Stimulated activated CD4-positive, alpha-beta T cell treated with anti-CD3 and anti-CD28 coated beads, Interleukin-12 subunit alpha, Interleukin-12 subunit beta, amount 100 ng/mL, for 4 hours (primary cell): ENCODE measurements around the gene PCGF6.
"Not testable (repeated sequence)": the region's sequence is repeated elsewhere in the genome, so short reads cannot be mapped to it uniquely, and the experiment has no call there.

ENCODE experiments used
- DNase-seq: peaks from one replicate; pipeline ENCODE4 v3.0.0-alpha.2; 2020

PCGF6 gene, protein sequence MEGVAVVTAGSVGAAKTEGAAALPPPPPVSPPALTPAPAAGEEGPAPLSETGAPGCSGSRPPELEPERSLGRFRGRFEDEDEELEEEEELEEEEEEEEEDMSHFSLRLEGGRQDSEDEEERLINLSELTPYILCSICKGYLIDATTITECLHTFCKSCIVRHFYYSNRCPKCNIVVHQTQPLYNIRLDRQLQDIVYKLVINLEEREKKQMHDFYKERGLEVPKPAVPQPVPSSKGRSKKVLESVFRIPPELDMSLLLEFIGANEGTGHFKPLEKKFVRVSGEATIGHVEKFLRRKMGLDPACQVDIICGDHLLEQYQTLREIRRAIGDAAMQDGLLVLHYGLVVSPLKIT

DNA sequence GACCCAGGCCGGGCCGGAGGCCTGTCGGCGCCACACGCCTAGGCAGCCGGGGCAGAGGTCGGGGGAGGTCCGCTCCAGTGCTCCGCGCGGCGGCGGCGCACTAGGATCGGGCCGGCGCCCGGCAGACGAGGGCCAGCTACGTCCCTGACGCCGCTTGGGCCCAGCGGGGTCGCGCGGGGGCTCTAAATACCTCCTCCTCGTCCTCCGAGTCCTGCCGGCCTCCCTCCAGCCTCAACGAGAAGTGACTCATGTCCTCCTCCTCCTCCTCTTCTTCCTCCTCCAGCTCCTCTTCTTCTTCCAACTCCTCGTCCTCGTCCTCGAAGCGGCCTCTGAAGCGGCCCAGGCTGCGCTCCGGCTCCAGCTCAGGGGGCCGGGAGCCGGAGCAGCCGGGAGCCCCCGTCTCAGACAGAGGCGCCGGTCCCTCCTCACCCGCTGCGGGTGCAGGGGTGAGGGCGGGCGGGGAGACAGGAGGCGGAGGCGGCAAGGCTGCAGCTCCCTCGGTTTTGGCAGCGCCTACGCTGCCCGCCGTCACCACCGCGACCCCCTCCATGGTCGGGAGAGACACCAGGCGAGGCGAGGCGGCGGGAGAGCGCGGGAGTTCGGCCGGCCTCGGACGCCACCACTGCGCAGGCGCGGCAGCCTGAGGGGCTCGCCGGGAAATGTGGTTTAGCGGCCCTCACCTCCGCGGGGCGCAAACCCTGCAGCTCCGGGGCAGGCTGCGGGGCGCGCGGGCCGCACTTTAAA is at the start of gene PCGF6:
Gene PCGF6, minus strand, starts transcription at position 624 of the 744 bp plus-strand sequence. Its CDS starts 74 bp downstream, at position 550.
- DNase-seq: peak; percentile 73

DNA sequence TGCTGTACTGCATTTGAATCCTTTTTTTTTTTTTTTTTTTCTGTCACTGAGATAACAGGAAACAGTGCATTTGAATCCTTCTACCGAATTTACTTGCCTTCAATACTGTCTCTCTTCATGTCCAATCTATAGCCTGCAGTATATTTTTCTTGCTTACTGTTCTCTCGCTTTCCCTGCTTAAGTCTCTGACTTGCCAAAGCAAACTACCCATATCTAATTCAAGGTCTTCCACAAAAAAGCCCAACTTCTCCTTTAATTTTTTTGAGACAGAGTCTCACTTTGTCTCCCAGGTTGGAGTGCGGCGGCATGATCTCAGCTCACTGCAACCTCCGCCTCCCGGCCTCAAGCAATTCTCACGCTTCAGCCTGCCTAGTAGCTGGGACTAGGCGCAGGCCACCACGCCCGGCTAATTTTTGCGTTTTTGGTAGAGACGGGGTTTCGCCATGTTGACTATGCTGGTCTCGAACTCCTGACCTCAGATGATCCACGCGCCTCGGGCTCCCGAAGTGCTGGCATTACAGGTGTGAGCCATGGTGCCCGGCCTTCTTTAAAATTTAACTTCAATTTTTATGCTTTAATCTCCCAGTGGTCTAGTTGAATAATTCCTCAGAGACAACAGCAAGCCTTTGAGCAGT is 46.4 kb upstream of the PCGF6 start:
- DNase-seq: no peak

DNA sequence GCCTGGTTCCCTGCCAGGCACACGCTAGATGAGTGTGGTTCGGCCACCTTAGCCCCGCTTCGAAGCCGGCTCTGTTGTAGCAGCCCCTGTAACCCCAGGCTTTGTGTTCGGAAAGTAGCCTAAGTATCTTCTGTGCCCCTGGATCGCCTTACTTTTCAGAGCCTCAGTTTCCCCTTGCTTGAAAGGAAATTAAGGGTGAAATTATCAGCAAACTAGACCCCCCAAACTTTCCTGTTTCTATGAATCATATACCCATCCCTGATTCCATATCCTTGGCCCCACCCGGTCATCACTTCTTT is 45.8 kb upstream of the PCGF6 start:
- no peak for DNase-seq

DNA sequence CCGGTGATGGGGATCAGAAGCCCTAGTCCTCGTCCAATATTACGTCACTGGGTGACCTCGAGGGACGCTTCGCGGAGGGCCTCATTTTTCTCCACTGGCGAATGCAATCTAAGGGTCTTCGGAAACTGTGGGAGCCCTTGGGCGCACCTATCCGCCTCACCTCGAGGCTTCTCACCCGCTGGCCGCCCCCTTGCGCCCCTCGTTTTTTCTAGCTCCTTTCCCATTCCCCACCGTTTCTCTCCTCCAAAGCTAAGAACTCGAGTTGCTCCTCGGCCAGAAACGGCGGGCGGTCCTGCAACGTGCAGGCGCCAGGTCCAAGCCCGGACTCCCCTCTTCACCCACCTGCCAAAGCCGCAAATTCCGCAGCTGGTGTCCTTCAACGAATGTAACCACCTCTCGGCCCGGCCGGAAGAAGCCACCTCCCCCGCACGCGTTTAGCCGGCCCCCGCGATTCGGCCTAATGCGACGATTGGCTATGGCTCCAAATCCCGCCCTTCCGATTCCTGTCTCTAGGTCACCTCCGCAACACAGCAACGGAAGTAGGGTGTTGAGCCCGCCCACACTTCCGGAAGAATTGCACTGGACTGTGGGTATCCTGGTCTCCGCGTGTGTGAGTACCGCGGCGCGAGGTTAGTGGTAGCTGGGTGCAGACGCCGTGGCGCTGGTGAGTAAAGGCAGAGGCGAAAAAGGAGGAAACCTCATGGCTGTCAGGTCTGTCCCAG is 45.3 kb upstream of the PCGF6 start, which contains the start of the genes ATP5MK and PDCD11:
Gene ATP5MK, minus strand, starts transcription at position 409 of the 722 bp plus-strand sequence. CDS start 4,018 bp downstream, outside the sequence.
Gene PDCD11, plus strand, starts transcription at position 560 of the 722 bp plus-strand sequence. CDS start 1,801 bp downstream, outside the sequence.
- DNase-seq: peak; percentile 92

DNA sequence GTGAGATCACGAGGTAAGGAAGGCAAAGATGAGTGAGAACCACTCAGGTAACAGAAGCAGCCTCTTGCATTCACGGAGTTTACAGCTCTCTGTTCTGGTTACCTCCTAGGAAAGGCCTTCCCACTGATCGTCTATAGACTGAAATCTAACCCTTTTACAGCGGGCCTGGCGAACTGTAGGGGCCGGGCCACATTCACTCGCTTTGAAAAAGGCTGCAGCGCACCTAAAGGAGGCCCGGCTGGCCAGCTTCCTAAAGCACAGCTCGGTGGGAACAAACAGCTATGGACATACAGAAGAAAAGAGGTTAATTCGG is 44.8 kb upstream of the PCGF6 start:
- no peak for DNase-seq

DNA sequence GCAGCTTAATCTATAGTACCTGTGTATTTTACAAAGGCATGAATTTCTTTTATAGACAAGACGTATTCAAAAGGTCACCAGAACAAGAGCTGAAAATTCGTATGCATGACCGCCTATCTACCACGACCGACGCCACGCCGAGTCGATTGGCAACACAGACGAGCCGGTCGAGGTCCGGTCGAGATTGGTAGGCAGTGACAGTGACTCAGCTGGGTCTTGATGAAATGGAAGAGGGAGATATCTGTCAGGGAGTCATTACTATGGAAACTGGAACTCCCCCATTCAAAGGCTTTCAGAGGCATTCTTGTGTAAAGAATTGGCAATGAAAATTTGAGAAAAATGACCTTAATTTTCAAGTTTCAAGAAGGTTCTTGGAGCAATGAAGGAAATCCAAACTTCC is 43.2 kb upstream of the PCGF6 start:
- no peak for DNase-seq

DNA sequence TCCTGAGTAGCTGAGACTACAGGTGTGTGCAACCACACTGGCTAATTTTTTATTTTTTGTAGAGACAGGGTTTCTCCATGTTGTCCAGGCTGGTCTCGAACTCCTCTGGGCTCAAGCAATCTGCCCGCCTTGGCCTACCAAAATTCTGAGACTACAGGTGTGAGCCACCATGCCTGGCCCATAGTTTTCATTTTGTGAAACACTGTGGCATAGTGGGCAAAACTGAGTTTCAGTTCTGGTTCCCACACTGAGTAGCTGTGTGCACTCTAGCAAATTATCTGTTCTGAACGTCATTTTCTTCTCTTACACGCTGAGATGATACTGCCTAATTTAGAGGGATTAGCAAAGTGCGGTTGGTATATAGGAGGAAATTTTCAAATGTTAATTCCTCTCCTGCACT is 31.8 kb upstream of the PCGF6 start:
- DNase-seq: no peak

DNA sequence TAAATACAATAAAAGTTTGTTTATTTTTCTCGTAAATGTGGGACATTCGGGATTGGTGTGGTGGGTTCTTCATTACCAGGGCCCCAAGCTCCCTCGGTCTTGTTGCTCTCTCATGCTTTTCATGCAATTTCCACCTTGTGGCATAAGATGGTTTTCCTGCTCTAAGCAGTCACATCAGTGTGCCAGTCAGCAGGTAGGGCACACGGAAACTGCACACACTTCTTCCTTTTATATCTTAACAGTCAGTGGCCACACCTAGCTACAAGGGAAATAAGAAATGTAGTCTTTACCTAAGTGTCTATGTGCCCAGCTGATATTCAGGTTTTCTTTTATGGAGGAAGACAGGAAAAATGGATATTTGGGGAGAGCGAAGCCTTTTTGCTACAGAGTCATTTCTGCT is 23.3 kb upstream of the PCGF6 start:
- DNase-seq: no peak

DNA sequence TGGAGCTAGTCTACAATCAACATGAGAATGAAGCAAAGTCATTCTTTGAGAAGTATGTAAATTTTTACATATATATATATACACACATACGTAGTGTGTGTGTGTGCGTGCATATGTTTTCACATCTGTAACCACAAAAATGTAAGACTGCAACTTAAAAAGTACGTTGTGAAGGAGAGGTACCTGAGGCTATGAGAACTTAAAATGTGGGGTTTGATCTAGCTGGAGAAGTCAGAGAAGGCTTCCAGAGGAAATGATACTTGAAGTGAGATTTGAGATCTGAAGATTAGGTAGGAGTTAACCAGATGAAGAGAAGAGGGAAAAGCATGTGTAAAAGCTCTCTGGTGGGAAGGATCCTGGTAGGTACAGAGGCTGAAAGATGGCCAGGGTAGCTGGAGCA is 22.6 kb upstream of the PCGF6 start:
- no peak for DNase-seq

DNA sequence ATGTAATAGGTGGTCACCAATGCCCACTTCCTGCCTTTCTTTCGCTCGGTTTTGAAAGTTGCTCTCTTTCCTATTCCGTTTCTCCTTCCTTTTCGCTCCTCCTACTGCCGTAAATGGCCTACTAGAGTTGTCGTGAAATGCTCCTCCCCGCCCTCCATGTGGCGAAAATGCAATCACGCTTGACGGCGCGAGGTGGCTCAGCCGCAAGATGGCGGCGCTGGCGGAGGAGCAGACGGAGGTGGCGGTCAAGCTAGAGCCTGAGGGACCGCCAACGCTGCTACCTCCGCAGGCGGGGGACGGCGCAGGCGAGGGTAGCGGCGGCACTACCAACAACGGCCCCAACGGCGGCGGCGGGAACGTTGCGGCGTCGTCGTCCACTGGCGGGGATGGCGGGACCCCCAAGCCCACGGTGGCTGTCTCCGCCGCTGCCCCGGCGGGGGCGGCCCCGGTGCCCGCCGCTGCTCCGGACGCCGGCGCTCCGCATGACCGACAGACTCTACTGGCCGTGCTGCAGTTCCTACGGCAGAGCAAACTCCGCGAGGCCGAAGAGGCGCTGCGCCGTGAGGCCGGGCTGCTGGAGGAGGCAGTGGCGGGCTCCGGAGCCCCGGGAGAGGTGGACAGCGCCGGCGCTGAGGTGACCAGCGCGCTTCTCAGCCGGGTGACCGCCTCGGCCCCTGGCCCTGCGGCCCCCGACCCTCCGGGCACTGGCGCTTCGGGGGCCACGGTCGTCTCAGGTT is 17.0 kb upstream of the PCGF6 start, which contains the start of gene TAF5:
Gene TAF5, plus strand, starts transcription at position 195 of the 737 bp plus-strand sequence. Its CDS starts 14 bp downstream, at position 209.
- DNase-seq: peak; percentile 81

DNA sequence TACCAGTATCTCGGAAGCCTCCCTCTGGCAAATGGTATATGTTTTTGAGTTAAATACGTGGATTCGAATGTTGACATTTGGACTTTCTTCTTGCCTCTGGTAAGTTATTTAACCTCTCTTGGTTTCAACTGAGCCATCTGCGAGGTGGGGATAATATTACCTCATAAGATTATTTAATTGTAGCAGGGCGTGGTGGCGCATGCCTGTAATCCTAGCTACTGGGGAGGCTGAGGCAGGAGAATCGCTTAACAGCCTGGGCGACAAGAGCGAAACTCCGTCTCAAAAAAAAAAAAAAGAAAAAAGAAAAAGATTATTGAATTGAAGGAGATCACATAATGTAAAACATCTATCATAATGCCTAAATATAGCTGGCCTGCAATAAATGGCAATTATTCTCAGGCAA is 16.4 kb upstream of the PCGF6 start:
- DNase-seq: no peak

DNA sequence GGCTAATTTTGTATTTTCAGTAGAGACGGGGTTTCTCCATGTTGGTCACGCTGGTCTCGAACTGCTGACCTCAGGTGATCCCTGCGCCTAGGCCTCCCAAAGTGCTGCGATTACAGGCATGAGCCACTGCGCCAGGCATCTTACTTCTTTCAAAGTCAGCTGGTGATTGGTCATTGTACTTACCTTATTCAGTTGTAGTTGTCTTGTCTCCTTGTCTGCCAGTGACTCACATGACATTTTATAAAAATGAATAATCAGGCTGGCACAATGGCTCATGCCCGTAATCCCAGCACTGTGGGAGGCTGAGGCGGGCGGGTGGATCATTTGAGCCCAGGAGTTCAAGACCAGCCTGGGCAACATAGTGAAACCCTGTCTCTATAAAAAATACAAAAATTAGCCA is 9.9 kb upstream of the PCGF6 start:
- not testable (repeated sequence) for DNase-seq

DNA sequence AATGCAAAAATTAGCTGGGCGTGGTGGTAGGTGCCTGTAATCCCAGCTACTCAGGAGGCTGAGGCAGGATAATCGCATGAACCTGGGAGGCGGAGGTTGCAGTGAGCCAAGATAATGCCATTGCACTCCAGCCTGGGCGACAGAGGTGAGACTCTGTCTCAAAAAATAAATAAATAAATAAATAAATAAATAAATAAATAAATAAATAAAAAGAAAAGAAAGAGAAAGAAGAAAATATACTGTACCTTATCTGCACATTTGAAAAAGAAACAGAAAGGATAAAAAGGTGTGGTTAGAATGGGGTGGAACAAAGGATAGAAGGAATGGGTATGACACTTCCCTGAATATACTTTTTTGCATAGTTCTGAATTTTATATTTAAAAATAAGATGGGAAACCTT is 8.6 kb upstream of the PCGF6 start:
- DNase-seq: not testable (repeated sequence)

DNA sequence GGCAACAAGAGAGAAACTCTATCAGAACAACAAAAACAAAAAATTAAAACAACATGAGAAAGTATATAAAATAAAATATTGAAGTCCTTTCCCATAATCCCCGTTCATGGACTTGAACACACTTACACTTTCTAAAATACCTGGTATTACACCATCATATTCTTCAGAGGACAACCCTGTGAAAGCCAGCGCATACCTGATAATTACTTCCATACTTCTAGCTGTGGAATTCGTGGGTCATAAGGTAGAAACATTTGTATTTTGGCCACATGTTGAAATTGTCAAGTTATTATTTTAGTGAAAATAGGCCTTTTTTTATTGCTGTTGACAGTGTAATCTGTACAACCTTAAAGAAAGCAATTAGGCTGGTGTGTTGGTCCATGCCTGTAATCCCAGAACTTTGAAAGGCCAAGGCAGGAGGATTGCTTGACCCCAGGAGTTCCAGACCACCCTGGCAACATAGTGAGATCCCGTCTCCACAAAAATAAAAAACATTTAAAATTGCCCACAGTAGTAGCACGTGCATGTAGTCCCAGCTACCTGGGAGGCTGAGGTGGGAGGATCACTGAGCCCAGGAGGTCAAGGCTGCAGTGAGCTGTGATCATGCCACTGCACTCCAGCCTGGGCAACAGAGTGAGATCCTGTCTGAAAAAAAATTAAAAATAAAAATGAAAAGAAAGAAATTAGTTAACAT is 5.1 kb upstream of the PCGF6 start:
- no peak for DNase-seq

DNA sequence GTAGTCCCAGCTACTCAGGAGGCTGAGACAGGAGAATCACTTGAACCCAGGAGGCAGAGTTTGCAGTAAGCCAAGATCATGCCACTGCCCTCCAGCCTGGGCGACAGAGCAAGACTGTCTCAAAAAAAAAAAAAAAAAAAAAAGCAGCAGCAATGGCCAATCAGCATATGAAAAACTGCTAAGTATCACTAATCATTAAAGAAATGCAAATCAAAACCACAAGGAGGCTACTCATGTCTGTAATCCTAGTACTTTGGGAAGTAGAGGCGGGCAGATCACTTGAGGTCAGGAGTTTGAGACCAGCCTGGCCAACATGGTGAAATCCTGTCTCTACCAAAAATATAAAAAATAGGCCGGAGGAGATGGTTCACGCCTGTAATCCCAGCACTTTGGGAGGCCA is 3.6 kb upstream of the PCGF6 start:
- DNase-seq: not testable (repeated sequence)

DNA sequence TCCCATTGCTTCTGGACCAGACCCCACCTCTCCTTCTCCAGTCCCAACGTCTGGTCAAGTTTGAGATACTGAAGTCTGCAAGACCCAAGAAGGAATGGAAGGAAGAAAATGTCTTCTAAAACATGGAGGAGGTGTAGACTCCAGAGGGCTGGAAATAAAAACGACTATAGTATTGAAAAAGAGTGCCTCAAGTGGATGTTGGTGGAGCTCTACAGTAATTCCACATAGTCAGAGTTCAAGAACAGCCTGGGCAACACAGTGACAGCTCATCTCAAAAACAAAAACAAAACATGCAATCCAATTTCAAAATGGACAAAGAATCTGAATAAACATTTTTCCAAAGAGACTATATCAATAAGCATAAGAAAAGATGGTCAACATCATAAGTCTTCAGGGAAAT is 2.3 kb upstream of the PCGF6 start:
- DNase-seq: no peak

DNA sequence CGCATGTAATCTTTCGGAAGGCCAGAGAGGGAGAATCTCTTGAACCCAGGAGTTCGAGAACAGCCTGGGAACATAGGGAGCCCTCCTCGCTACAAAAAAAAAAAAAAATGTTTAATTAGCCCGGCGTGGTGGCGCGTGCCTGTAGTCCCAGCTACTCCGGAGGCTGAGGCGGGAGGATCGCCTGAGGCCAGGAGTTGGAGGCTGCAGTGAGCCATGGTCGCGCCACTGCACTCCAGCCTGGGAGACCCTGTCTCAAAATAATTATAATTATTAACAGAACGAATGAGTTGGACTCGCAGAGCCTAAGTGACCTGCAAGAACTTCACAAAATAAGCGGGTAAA is 794 bp downstream of the PCGF6 start:
- DNase-seq: no peak

DNA sequence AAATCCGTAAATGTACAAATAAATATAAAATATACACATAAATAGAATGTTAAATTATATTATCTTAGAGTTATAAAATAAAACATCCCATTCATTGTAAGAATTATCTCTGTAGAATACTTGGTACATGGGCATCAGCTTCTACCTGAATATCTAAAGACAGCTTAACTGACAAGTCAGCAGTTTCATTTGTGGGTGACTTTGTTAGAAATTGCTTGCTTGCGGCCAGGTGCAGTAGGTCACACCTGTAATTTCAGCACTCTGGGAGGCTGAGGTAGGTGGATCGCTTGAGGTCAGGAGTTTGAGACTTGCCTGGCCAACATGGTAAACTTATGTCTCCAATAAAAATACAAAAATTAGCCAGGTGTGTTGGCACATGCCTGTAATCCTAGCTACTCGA is 14.6 kb downstream of the PCGF6 start:
- DNase-seq: no peak

DNA sequence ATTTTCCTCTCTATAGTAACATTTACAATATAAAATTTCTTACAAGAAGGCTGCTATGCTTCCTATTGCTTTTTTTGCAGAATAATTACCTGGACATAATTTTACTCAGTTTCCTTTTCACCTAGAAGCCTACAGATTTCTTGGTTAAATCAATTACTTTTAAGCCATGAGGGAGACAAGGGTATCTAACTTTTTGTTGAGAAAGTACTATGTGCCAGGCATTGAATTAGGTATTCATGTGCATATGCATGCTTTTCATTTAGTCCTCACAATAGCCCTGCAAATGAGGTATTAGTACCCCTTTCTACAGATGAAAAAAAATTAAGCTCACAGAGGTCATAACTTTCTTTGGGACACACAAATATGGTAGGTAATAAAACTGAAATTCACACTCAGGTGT is 16.4 kb downstream of the PCGF6 start:
- no peak for DNase-seq

DNA sequence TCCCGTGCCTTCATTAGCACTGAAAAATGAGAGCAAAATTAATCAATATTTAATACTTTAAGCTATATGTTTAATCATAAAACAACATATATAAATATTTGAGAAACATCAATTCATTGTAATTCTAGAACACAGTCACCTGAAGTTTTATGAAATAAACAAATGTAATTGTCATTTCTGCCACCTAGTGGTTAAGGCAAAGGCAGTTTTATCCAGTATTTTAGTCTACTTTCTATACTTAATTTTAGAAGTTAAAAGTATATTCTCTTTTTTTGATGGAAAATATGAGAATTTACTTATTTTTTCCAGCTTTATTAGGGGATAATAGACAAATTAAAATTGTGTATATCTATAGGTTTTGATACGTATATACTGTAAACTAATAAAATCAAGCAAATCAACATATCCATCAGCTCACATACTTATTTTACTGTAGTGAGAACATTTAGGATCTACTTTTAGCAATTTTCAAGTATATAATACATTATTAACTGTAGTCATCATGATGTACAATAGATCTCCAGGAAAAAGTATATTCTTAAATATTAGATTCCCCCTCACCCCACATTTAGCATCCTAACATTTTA is 16.9 kb downstream of the PCGF6 start:
- DNase-seq: no peak

DNA sequence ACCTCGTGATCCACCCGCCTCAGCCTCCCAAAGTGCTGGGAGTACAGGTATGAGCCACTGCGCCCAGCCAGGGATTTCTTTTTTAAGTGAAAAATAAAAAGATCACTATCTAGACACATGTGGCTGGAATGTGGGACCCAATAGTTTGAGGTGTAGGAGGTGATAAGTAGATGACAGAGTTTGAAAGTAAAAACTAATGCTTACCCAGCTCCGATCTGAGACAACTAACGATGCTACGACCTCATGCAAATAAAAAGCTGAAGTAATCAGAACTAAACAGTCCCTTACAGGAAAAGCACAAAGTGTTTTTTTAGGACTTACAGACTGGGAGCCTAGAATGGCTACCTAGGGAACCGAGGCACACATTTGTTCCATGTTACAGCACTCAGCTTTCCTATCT is 23.0 kb downstream of the PCGF6 start:
- no peak for DNase-seq

DNA sequence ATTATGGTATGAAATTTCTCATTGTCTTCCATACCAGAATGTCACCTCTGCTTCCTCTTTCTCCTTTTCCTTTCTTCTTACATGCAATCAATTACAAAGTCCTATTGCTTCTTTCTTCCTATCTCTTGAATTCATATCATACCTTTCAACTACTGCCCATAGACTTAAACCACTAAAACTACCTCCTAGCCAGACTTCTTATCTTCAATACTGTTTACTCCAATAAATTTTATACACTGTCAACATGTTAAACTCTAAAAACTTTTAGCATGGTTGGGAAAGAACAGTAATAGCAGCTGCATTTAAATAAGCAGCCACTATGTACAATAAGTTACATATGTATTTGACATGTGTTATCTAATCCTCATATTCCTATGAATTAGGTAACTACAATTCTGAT is 34.9 kb downstream of the PCGF6 start:
- DNase-seq: no peak
